Tibial artery (tissue), 4 donors: ENCODE data around the gene C1QTNF6.
A peak's percentile ranks its signal among the peaks of the same experiment; 100 is the strongest.

ENCODE experiments used
- DNase-seq, 2 donors: peaks; one replicate each; pipeline ENCODE4 v3.0.0-alpha.2; 2019
- H3K27ac ChIP-seq, 2 donors: fragments of 200-600 bp; sonication (generic) in 1 of 2; 1 replicate in 1 of 2; 2 replicates in 1 of 2; pipeline ENCODE4 v1.5.1; 2018 to 2019; ENCODE audit warnings: mild to moderate bottlenecking in 1 of 2
- H3K27me3 ChIP-seq, 2 donors: fragments of 200-600 bp; sonication (generic) in 1 of 2; one replicate each; pipeline versions ENCODE4 v1.5.1 to v1.6.0; 2016 to 2019
- H3K36me3 ChIP-seq, 3 donors: fragments of 200-600 bp; sonication (generic) in 2 of 3; one replicate each; pipeline ENCODE4 v1.5.1; 2016 to 2019; ENCODE audit warnings: mild to moderate bottlenecking in 2 of 3
- H3K4me1 ChIP-seq, 4 donors: fragments of 200-600 bp; sonication (generic) in 2 of 4; 1 replicate in 3 of 4; 2 replicates in 1 of 4; pipeline ENCODE4 v1.5.1; 2016 to 2019
- H3K4me3 ChIP-seq, 2 donors: fragments of 200-600 bp; sonication (generic) in 1 of 2; 1 replicate in 1 of 2; 2 replicates in 1 of 2; pipeline ENCODE4 v1.5.1; 2018 to 2019; ENCODE audit warnings: mild to moderate bottlenecking in 2 of 2
- H3K9me3 ChIP-seq, 3 donors: fragments of 200-600 bp; sonication (generic) in 1 of 3; one replicate each; pipeline ENCODE4 v1.5.1; 2016 to 2019
- CTCF ChIP-seq, 2 experiments: fragments of 200-600 bp in 1 of 2; fragments of 450-650 bp in 1 of 2; IDR thresholded peaks; one replicate each; pipeline ENCODE4 v1.5.1; 2017 to 2019; ENCODE audit warnings: antibody characterized with exemption in 2 of 2, mild to moderate bottlenecking in 1 of 2, moderate library complexity in 1 of 2
- intact Hi-C: fragments of 100-400 bp; cut with DNase I; formaldehyde crosslinking; loops from one replicate; pipeline ENCODE4 v1.15.0; 2023; ENCODE audit warnings: low total_unique reads

C1QTNF6 gene

GRCh38 chr22:37177221-37177620 is 10.8 kb downstream of the C1QTNF6 start:
- H3K4me3 ChIP-seq, result no peak overlapping the region
- intact Hi-C loops, result no loop called here
- H3K9me3 ChIP-seq, result no peaks in the 10 kb centered on the region
- H3K27ac ChIP-seq, result no peak overlapping the region
- no peak for DNase-seq
- H3K27me3 ChIP-seq, result peaks cover 0 to 32% of the 10 kb centered on the region in 2 donors
- TF ChIP-seq CTCF (IDR thresholded peaks at IDR 0.05), result no peak
- no peaks in the 10 kb centered on the region for H3K36me3 ChIP-seq
- peaks cover 0 to 30% (median 18%) of the 10 kb centered on the region in 4 donors for H3K4me1 ChIP-seq

- Histone ChIP-seq H3K4me1 (peaks cover 0 to 30% (median 18%) of the 10 kb centered on the region in 4 donors), H3K27ac (no peak overlapping the region), H3K4me3 (peak overlapping the region in 1 of 2 donors; percentile 28)
These were observed 11.5 kb downstream of the C1QTNF6 start for GRCh38 chr22:37176464-37177061.

GRCh38 chr22:37175414-37176281 is 12.4 kb downstream of the C1QTNF6 start:
- Histone ChIP-seq H3K36me3 (no peaks in the 10 kb centered on the region), H3K4me1 (peaks cover 0 to 30% (median 18%) of the 10 kb centered on the region in 4 donors), H3K4me3 (no peak overlapping the region), H3K27me3 (peaks cover 0 to 44% of the 10 kb centered on the region in 2 donors), H3K27ac (no peak overlapping the region), H3K9me3 (no peaks in the 10 kb centered on the region)
- TF ChIP-seq CTCF (IDR thresholded peaks at IDR 0.05), result no peak
- peak in 1 of 2 donors; percentile 61 for DNase-seq
- intact Hi-C loops, result no loop called here

More at GRCh38 chr22:37176464-37177061, 11.5 kb downstream of the C1QTNF6 start:
- no peak for TF ChIP-seq CTCF (IDR thresholded peaks at IDR 0.05)
- Histone ChIP-seq H3K36me3 (no peaks in the 10 kb centered on the region), H3K27me3 (peaks cover 0 to 38% of the 10 kb centered on the region in 2 donors), H3K9me3 (no peaks in the 10 kb centered on the region)
- intact Hi-C loops, result no loop called here
- peak; percentile 80 for DNase-seq

GRCh38 chr22:37174964-37175363 is 13.1 kb downstream of the C1QTNF6 start:
- Histone ChIP-seq H3K4me3 (no peak overlapping the region), H3K4me1 (peaks cover 0 to 30% (median 18%) of the 10 kb centered on the region in 4 donors), H3K9me3 (no peaks in the 10 kb centered on the region), H3K36me3 (no peaks in the 10 kb centered on the region), H3K27ac (no peak overlapping the region), H3K27me3 (peaks cover 0 to 51% of the 10 kb centered on the region in 2 donors)
- no peak for DNase-seq
- intact Hi-C loops, result no loop called here
- TF ChIP-seq CTCF (IDR thresholded peaks at IDR 0.05), result no peak

- intact Hi-C loops, result no loop called here
- no peak for TF ChIP-seq CTCF (IDR thresholded peaks at IDR 0.05)
- peaks cover 0 to 60% of the 10 kb centered on the region in 2 donors for H3K27me3 ChIP-seq
- peak; percentile 69 to 75 for DNase-seq
- H3K27ac ChIP-seq, result no peak overlapping the region
- no peaks in the 10 kb centered on the region for H3K9me3 ChIP-seq
- H3K4me1 ChIP-seq, result peaks cover 0 to 27% (median 18%) of the 10 kb centered on the region in 4 donors
- no peak overlapping the region for H3K4me3 ChIP-seq
- H3K36me3 ChIP-seq, result no peaks in the 10 kb centered on the region
These were observed 14.3 kb downstream of the C1QTNF6 start for GRCh38 chr22:37173709-37174108.
